Activated T-cell treated with anti-CD3 and anti-CD28 coated beads for 24 hours (primary cell): ENCODE data around the gene FDX1.

ENCODE experiments used
- DNase-seq: peaks from one replicate; pipeline ENCODE4 v3.0.0-alpha.2; 2020; ENCODE audit warnings: low read depth

FDX1 gene

DNA sequence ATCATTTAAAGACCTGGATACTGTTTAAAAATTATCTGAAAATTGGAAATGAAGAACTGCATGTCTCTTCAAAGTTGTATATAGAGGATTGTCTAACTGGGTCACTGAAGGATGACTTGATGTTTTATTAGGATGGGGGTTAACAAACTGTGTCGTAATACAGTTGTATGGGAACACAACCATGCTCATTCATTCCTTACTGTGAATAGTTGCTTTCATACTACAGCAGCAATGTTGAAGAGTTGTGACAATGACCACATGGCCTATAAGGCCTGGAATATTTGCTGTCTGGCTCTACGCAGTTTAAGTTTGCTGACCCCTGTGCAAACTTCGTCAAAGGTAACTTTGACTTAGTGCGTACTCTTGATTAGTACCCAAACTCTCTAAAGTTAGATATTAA lies 38.4 kb downstream of the FDX1 start:
- DNase-seq = no peak

DNA sequence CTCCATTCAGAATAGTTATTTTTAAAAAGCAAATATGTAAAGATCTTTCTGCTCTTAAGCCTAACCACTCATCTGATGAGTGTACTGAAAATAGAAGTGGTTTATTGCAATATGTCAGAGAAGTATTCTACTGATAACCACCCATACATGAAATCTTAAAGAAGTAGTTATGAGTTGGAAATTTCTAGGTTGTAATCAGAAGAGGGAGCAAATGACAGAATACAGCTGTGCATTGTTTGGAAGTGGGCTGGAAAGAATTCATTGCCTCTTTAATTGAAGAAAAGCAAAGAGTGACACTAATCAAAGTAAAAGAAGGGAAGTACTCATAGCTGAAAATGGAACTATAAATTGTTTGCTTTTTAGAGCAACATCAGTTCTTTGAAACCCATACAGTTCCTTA lies 39.4 kb downstream of the FDX1 start:
- DNase-seq = no peak

- DNase-seq = no peak
These were observed 41.0 kb downstream of the FDX1 start for GRCh38 chr11:110470716-110471115.

GRCh38 chr11:110471371-110471770 lies 41.6 kb downstream of the FDX1 start:
- no peak for DNase-seq

DNA sequence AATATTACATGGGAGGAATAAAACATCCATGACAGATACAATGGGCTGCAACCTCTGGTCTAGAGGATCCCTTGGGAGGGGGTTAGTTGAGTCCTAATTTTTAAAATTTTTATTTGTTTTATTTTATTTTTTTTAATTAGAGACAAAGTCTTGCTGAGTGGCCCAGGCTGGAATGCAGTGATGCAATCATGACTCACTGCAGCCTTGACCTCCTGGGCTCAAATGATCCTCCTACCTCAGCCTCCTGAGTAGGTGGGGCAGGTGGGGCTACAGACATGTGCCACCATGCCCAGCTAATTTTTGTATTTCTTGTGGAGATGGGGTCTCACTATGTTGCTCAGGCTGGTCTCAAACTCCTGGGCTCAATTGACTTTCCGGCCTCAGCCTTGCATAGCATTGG lies 43.1 kb downstream of the FDX1 start:
- no peak for DNase-seq

GRCh38 chr11:110473706-110474105 lies 44.0 kb downstream of the FDX1 start:
- DNase-seq = no peak

DNA sequence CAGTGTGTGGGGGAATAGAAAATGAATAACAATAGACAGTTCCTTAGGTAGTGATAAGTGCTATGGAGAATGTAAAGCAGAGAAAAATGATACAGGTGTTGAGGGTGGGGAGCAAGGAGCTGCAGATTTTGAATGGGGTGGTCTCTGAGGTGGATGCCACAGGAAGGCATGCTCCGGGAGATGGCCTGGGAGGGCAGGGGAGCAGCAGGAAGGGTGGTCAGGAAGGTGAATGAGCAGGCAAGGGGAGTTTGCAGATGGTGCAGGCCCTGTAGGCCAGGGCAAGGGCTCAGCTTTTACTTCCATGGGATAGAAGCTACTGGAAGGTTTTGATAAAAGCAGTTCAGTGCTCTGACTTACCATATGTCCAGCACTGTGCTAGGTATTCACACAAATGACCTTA lies 44.8 kb downstream of the FDX1 start:
- no peak for DNase-seq

DNA sequence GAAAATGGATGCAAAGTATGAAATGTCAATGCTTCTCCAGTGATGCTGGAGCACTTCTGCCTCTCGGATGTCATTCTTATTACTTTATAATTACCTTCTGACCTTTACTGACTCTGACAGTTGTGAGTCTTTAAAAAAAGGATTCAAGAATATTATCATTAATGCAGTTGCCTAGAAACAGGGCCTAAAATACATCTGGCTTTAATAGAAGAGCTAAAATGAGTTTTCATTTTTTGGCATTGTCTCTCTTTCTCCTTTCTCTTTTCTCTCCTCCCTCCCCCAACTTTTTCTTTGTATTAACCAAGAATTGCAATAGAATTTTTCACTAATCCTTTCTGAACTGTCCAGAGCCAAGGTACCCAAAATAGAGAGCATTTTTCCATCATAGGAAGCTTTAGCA lies 45.9 kb downstream of the FDX1 start:
- no peak for DNase-seq

GRCh38 chr11:110478410-110478809 lies 48.7 kb downstream of the FDX1 start:
- DNase-seq = no peak

GRCh38 chr11:110479108-110480101 lies 49.7 kb downstream of the FDX1 start:
- DNase-seq = no peak

DNA sequence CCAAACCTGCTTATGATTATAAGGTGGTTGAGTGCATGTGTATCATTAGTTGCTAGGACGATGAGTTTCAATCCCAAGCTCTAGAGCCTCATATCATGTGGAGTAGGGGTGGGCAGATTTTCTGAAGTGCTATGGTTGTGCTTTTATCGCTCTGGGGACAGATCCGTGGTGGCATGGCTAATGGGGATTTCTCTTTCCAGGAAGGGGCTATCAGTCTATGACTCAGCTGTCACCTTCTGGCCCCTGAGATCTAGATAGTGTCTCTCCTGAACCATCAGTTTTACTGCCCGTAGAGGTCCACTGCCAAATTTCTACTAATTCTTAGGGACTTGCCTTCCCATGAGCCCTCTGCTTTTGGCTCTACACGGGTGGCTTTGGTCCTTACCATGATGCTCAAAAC lies 51.8 kb downstream of the FDX1 start:
- DNase-seq = no peak

- DNase-seq = no peak
These were observed 56.4 kb downstream of the FDX1 start for GRCh38 chr11:110486156-110486555.

- DNase-seq = no peak
These were observed 58.7 kb downstream of the FDX1 start for GRCh38 chr11:110488446-110488845.

DNA sequence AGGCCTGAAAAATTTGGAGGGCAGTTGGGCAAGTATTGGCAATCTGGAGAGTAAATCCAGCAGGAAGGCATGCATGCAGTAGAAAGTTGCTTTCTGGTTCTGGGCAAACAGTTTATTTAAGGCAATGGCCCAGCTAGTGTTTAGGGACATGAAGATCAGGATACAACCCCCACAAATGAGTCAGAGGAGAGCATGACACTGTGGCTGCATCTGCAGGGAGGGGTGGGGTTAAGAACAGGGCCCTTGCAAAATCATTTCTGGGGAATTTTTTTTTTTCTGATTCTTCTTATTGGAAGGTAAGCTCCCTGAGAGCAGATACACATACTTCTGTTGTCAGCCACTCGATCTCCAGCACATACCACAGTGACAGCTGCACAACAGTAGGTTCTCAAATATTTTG lies 61.1 kb downstream of the FDX1 start:
- no peak for DNase-seq

DNA sequence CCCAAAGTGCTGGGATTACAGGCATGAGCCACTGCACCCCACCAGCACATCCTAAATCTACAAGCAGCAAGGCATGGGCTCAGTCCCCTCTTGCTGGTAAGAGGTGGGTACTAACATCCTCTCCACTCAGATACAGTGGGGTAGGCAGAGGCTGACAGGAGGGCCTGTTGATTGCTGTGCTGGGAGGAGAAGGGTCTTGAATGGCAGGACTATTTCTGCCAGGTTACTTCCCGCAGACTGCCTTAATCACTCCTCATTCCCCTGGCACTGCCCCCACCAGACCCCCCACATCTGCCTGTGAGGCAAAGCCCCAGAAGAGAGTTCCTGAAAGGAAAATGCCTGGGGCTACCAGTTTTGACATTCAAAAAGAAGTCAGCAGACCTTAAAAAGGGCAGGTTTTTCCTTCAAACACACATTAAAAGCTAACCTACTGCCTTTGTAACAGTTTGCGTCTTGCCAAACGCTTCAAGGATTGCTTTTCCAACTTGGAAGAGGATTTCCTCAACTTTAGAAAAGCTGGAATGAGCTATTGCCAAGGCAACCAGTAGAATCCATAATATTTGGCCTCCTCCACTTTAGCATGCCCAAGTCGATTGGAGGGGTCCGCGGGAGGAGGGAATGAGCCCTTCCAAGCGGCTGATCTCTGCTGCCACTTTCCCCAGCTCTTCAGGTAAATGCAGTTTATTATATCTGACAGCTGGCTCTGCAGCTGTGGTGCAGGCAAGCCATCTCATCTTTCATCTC lies 62.0 kb downstream of the FDX1 start:
- no peak for DNase-seq

- no peak for DNase-seq
These were observed 62.6 kb downstream of the FDX1 start for GRCh38 chr11:110492321-110492685.

- DNase-seq = no peak
These were observed 63.6 kb downstream of the FDX1 start for GRCh38 chr11:110493346-110493745.

GRCh38 chr11:110497231-110497978 lies 67.7 kb downstream of the FDX1 start:
- no peak for DNase-seq

DNA sequence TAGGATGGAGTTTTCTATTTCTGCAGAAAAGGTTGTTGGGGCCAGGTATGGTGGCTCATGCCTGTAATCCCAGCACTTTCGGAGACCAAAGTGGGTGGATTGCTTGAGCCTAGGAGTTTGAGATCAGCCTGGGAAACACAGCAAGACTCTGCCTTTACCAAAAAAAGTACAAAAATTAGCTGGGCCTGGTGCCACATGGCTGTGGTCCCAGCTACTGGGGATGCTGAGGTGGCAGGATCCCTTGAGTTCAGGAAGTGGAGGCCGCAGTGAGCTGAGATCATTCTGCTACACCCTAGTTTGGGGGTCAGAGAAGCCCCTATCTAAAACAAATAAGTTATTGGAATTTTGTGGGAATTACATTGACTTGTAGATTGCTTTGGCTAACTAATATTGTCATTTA lies 71.7 kb downstream of the FDX1 start:
- DNase-seq = no peak

GRCh38 chr11:110505528-110506284 lies 76.0 kb downstream of the FDX1 start:
- DNase-seq = no peak

DNA sequence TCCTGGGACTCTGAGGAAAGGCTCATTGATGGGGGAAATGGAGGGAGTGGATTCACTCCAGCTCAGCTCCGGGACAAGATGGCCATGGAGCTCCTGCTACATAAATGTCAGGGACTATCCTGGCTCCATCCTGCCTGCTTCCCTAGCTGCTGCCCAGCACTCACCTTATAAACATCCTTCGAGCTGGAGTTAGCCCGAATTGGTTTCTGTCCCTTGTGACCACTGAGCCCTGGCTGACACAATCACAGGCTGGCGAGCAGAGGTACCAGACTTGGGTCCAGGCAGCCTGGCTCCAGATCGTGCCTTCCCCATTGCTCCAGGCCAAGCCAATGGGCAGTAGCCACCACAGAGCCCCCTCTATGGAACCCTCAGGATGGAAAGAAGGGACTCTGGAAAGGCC lies 77.6 kb downstream of the FDX1 start:
- DNase-seq = no peak

DNA sequence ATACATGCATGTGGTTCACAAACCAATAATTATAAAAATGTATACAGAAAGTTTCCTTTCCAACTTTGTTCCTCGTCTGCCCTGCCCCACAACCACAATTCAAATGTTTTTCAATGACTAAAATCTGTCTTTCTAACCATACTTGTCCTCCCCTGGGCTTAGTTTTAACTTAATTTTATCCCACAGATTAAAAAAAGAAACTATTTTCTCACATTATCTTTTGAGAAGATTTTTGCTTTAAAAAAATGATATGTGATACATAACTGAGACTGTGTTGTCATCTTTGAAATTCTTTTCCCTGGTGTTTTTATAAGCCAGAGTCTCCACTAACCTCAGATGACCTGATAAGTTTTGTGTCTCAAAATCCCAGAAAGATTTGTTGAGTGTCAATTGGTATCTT lies 79.0 kb downstream of the FDX1 start:
- DNase-seq = no peak
